Fibroblast of pulmonary artery (primary cell): Measurements from ENCODE around the gene CORO2B.

Experiments used
- DNase-seq: peaks from one replicate; pipeline ENCODE4 v3.0.0-alpha.2; 2010; ENCODE audit warnings: low read depth
- H3K4me3 ChIP-seq: replicated peaks from 2 replicates; pipeline ENCODE4 v1.5.1; 2011; ENCODE audit warnings: low read depth, mild to moderate bottlenecking, control low read depth, low read length, moderate library complexity
- CTCF ChIP-seq: IDR thresholded peaks from 2 replicates; pipeline ENCODE4 v1.5.1; 2011; ENCODE audit warnings: mild to moderate bottlenecking, control low read depth, low read length, inconsistent platforms; ENCODE audit errors: missing control alignments

The CORO2B gene

GRCh38 chr15:68658641-68659358 lies 80.0 kb downstream of the CORO2B start:
- DNase-seq, result no peak
- TF ChIP-seq CTCF, result peak; percentile 17
- no peak overlapping the region for H3K4me3 ChIP-seq

GRCh38 chr15:68663526-68663925 lies 84.7 kb downstream of the CORO2B start:
- no peak overlapping the region for H3K4me3 ChIP-seq
- no peak for DNase-seq
- no peak for TF ChIP-seq CTCF

DNA sequence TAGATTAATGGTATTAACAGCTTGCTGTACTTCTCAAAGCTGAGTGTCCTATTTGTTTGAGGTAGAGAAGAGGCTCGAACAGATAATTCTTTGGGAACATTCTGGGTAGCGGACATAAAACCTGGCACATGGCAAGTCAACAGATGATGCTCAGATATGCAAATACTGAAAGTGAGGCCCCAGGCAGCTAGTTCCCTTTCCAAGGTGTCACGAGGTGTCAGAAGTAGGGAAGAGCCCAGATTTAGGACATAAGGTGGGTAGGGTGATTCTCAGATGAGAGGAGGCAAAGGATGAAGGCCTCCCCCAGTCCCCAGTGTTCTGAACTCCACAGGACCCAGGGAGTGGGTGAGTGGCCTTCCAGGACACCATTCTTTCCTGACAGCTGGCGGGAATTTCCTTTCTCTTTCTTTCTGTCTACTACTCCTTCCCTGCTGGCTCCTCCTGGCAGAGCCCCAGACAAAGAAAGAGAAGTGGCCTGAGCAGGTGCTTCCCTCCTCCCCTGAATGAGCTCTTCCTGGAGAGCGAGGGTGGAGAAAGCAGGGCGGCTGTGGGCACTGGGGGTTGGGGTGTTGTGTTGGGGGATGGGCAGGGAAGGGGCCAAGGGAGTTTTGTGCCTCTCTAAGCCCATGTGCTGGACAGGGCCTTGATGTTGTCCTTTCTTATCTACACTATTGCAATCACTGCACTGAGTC lies 87.5 kb downstream of the CORO2B start:
- no peak for TF ChIP-seq CTCF
- no peak for DNase-seq
- no peak overlapping the region for H3K4me3 ChIP-seq

GRCh38 chr15:68666812-68667450 lies 88.1 kb downstream of the CORO2B start:
- no peak for TF ChIP-seq CTCF
- no peak for DNase-seq
- no peak overlapping the region for H3K4me3 ChIP-seq

DNA sequence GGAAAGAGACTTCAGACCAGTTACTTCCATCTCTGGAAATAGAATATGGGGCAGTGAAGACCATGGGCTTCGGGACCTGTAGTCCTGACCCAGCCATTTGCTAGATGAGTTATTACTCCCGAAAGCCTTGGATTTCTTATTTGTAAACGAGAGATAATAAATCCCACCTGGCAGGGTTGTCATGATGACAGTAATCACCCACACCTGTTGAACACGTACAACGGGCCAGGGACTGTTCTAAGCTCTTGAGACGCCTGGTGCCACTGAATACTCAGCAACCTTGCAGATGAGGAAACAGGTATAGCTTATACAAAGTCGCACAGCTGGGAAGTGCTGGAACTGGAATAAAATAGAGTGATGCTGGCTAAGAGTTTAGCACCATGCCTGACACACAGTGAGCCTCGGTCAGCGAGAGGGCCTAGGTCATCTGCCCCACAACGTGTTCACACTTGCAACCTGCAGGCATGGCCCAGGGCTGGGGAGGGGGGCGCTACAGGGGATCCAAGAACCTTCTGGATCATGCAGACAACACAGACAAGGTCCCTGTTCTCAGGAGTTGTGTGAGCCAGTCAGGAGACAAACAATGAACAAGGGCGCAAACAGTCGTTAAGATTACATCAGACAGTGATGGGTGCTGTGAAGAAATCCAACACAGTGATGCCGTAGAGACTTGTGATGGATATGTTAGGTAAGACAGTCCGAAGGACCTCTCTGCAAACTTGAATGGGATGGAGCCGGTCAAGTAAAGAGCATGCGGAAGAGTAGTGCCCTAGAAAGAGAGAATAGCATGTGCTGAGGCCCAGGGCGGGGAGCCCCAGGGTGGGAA lies 89.2 kb downstream of the CORO2B start:
- DNase-seq, result no peak
- no peak overlapping the region for H3K4me3 ChIP-seq
- TF ChIP-seq CTCF, result no peak

DNA sequence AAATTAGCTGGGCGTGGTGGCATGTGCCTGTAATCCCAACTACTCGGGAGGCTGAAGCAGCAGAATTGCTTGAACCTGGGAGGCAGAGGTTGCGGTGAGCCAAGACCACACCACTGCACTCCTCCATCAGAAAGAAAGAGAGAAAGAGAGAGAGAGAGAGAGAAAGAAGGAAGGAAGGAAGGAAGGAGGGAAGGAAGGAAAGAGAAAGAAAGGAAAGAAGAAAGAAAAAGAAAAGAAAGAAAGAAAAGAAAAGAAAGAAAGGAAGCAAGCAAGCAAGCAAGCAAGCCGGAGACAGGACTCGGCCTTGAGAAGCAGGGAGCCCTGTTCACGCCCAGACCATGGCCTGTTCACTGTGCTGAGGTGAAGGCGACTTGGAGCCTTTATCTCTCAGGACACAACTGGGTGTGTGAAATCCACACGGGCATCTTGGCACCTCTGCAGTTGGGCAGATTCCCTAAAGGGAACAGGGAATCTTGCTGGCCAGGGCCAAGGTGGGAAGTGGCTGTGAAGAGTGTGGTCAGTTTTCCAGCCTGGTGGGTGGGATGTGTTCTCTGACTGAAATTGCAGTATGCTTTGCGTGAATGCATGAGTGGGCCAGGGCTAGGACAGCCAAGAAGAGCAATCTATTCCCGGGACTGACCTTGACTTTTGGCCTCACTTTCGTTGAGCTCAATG lies 90.3 kb downstream of the CORO2B start:
- no peak overlapping the region for H3K4me3 ChIP-seq
- DNase-seq, result no peak
- no peak for TF ChIP-seq CTCF
